Endothelial cell of umbilical vein (primary cell): ENCODE results near the gene HYAL2. TPM values are rescaled to one million over a fixed set of nuclear protein-coding genes. Genes with fewer than 3 reads are reported as not detected.

Source experiments
- BruUV-seq: library from RNA; stranded (reverse); fragments of 400-500 nt; replicated peaks from 2 replicates; lab custom pipeline; 2021; lab: Mats Ljungman, UMichigan
- CTCF ChIA-PET: fragments of 300-600, 350-600 bp; sonication (Branson Sonifier 250); formaldehyde crosslinking; loops from one replicate; lab custom pipeline; 2021; ENCODE audit warnings: antibody characterized with exemption, inconsistent platforms; lab: Charles Lee
- POLR2A ChIA-PET: fragments of 300-600, 350-600 bp; sonication (Branson Sonifier 250); formaldehyde crosslinking; loops from one replicate; lab custom pipeline; 2021; ENCODE audit warnings: antibody characterized with exemption, inconsistent platforms; lab: Charles Lee
- DNase-seq: peaks from one replicate; pipeline ENCODE4 v3.0.0-alpha.2; 2011; ENCODE audit warnings: low read depth, low spot score
- FAIRE-seq: peaks from 2 replicates; lab custom pipeline; 2011; peaks lifted over from hg19 to GRCh38; lab: Jason Lieb, UNC
- H2AFZ ChIP-seq: 2 replicates; pipeline ENCODE4 v1.6.0; 2012; ENCODE audit warnings: low read depth, low read length, control low read depth, inconsistent platforms
- H3K27ac ChIP-seq: 2 replicates; pipeline ENCODE4 v1.5.1; 2011; ENCODE audit warnings: low read depth, mild to moderate bottlenecking, control low read depth, low read length, moderate library complexity; ENCODE audit not compliant: insufficient read depth
- H3K27me3 ChIP-seq, 2 experiments: 2 replicates each; pipeline versions ENCODE4 v1.6.0 to v1.6.1; 2011; ENCODE audit warnings: low read length in 2 of 2, mixed read lengths in 1 of 2; ENCODE audit not compliant: control insufficient read depth in 2 of 2, insufficient read depth in 2 of 2
- H3K36me3 ChIP-seq, 2 experiments: 2 replicates in 1 of 2; 3 replicates in 1 of 2; pipeline ENCODE4 v1.5.1; 2011; ENCODE audit warnings: low read length in 2 of 2, mild to moderate bottlenecking in 1 of 2, moderate library complexity in 1 of 2; ENCODE audit not compliant: control insufficient read depth in 2 of 2, insufficient read depth in 2 of 2; ENCODE audit errors: extremely low read depth in 1 of 2
- H3K4me1 ChIP-seq: 3 replicates; pipeline ENCODE4 v1.5.1; 2011; ENCODE audit warnings: mild to moderate bottlenecking, low read length; ENCODE audit not compliant: control insufficient read depth, insufficient read depth; ENCODE audit errors: extremely low read depth
- H3K4me2 ChIP-seq: 2 replicates; pipeline ENCODE4 v1.6.1; 2011; ENCODE audit warnings: low read length, control low read depth, mixed read lengths; ENCODE audit not compliant: insufficient read depth
- H3K4me3 ChIP-seq, 3 experiments: fragments of 200-600 bp in 1 of 3; sonication (generic), shearing (Covaris generic) in 1 of 3; replicated peaks in 1 of 3; 2 replicates each; pipeline ENCODE4 v1.5.1; 2011 to 2016; ENCODE audit warnings: control low read depth in 3 of 3, low read length in 3 of 3, mild to moderate bottlenecking in 2 of 3, inconsistent platforms in 1 of 3, low read depth in 1 of 3, moderate library complexity in 1 of 3; ENCODE audit not compliant: insufficient read depth in 1 of 3
- H3K79me2 ChIP-seq: 2 replicates; pipeline ENCODE4 v1.6.0; 2012; ENCODE audit warnings: low read length, inconsistent platforms; ENCODE audit not compliant: control insufficient read depth, insufficient read depth
- H3K9ac ChIP-seq: replicated peaks from 2 replicates; pipeline ENCODE3; 2011; ENCODE audit warnings: low read length, control low read depth; ENCODE audit not compliant: insufficient read depth; ENCODE audit errors: extremely low read depth
- H3K9me1 ChIP-seq: replicated peaks from 3 replicates; pipeline ENCODE4 v1.6.0; 2011; ENCODE audit warnings: mild to moderate bottlenecking, low read length; ENCODE audit not compliant: control insufficient read depth, insufficient read depth; ENCODE audit errors: extremely low read depth
- H3K9me3 ChIP-seq: replicated peaks from 2 replicates; pipeline ENCODE4 v1.5.1; 2012; ENCODE audit warnings: low read length, inconsistent platforms; ENCODE audit not compliant: control insufficient read depth, insufficient read depth
- H4K20me1 ChIP-seq: replicated peaks from 2 replicates; pipeline ENCODE3; 2011; ENCODE audit warnings: mild to moderate bottlenecking, low read length; ENCODE audit not compliant: control insufficient read depth, insufficient read depth; ENCODE audit errors: extremely low read depth
- CTCF ChIP-seq, 2 donors: IDR thresholded peaks; 1 replicate in 1 of 2; 2 replicates in 1 of 2; pipeline ENCODE4 v1.5.1; 2011; ENCODE audit warnings: low read length in 2 of 2, mild to moderate bottlenecking in 2 of 2, moderate library complexity in 2 of 2, control low read depth in 1 of 2, inconsistent platforms in 1 of 2, low read depth in 1 of 2; ENCODE audit not compliant: insufficient read depth in 1 of 2; ENCODE audit errors: extremely low read depth in 1 of 2
- EZH2 ChIP-seq: IDR thresholded peaks from 2 replicates; pipeline ENCODE4 v1.6.1; 2012; ENCODE audit warnings: borderline replicate concordance, low read depth, mild to moderate bottlenecking, moderate library complexity, low read length, inconsistent platforms; ENCODE audit not compliant: severe bottlenecking
- GATA2 ChIP-seq: IDR thresholded peaks from 2 replicates; pipeline ENCODE4 v1.7.0; 2011; ENCODE audit warnings: low read depth, mild to moderate bottlenecking, moderate library complexity, mixed read lengths, low read length; ENCODE audit not compliant: insufficient read length, insufficient read depth
- JUN ChIP-seq: IDR thresholded peaks from 2 replicates; pipeline ENCODE4 v1.6.1; 2011; ENCODE audit warnings: borderline replicate concordance, low read depth; ENCODE audit not compliant: insufficient read length, insufficient read depth
- MAX ChIP-seq: IDR thresholded peaks from 2 replicates; pipeline ENCODE4 v1.6.1; 2011; ENCODE audit not compliant: insufficient read depth, insufficient read length
- dilution Hi-C: fragments of 300-500 bp; cut with MboI; formaldehyde crosslinking; loops from one replicate; pipeline ENCODE4 v1.15.0; 2019; ENCODE audit warnings: low sequenced_read_pairs; ENCODE audit not compliant: extremely low pct_ligation_motif_present
- intact Hi-C: fragments of 100-400 bp; cut with micrococcal nuclease; formaldehyde crosslinking; loops from one replicate; pipeline ENCODE4 v1.10.0; 2022
- polyA plus RNA-seq, 4 experiments: library from polyadenylated mRNA; depleted of rRNA in 3 of 4; stranded (reverse) in 3 of 4; unstranded in 1 of 4; fragments of >200 nt; gene quantifications; 2 replicates each; pipeline versions ENCODE4 v1.2.1 to v1.2.3, GENCODE V29; 2011 to 2012; ENCODE audit warnings: missing spikeins in 1 of 4
- total RNA-seq: library from RNA; stranded (reverse); gene quantifications from 2 replicates; pipeline ENCODE4 v1.2.3, GENCODE V29; 2021

Gene HYAL2
- total and polyA plus RNA-seq, 2 donors (not counting 3 experiments of a cell fraction or from before 2014, with no cell fraction given), result 266 to 970 TPM

GRCh38 chr3:50273689-50274065 is 48.9 kb downstream of the HYAL2 start:
- intact Hi-C loops, result loop anchor here (1.0 kb wide), 5 partner anchors 13 to 79 kb away; no protein-coding TSS in a partner anchor
- H3K4me1 ChIP-seq, result peaks cover 2% of the 10 kb centered on the region

DNA sequence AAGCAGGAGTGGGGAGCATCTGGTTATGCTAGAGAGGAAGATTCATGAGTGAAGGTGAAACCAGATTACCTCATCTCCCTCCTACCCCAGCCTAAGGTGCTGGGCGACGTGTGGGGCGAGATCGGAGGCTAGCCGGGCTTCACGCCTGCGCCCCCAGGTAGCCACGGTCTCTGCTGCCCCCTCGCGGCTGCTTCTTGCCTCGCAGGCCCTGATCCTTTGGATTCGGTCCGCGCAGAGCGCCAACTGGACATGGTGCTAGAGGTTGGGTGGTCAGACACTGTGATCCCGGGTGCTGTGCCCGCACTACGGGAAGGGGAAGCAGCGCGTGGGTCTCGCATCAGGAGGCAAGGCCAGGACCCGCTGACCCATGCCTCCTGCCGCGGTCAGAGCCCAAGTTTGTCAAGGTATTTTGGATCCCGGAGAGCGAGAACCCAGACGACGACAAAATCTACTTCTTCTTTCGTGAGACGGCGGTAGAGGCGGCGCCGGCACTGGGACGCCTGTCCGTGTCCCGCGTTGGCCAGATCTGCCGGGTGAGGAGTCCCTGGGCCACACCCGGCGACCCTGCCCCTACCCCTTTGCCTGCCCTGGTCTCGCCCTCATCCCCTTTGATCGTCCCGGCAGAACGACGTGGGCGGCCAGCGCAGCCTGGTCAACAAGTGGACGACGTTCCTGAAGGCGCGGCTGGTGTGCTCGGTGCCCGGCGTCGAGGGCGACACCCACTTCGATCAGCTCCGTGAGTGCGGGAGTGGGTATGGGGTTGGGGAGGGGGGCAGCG is 49.4 kb downstream of the HYAL2 start:
- H3K36me3 ChIP-seq, result no peaks in the 10 kb centered on the region
- TF ChIP-seq GATA2 (no peak), MAX (no peak), EZH2 (peak; percentile 9), JUN (no peak), CTCF (IDR thresholded peaks at IDR 0.05; ENCODE audit: extremely low read depth in 1 of 2, insufficient read depth in 1 of 2, low read depth in 1 of 2, low read length in 2 of 2) (peak; percentile 93 to 98)
- H3K4me2 ChIP-seq, result peak overlapping the region; percentile 85
- ChIA-PET CTCF (interaction anchor here (1.1 to 4.9 kb wide), 4 partner anchors 46 to 109 kb away, joined by 3 to 53 read pairs (median 30); partner anchors contain the start of gene HYAL2), POLR2A (no interaction called here)
- H3K27ac ChIP-seq, result no peak overlapping the region
- H4K20me1 ChIP-seq, result no peaks in the 10 kb centered on the region
- H2AFZ ChIP-seq, result peak overlapping the region; percentile 80
- no peaks in the 10 kb centered on the region for H3K79me2 ChIP-seq
- H3K4me1 ChIP-seq, result peaks cover 2% of the 10 kb centered on the region
- no peaks in the 10 kb centered on the region for H3K9me3 ChIP-seq
- peaks cover 18 to 24% of the 10 kb centered on the region in 2 experiments for H3K27me3 ChIP-seq
- intact Hi-C loops, result loop anchor here (1.0 kb wide), 4 partner anchors 13 to 79 kb away; no protein-coding TSS in a partner anchor
- no peaks in the 10 kb centered on the region for H3K9me1 ChIP-seq
- FAIRE-seq, result peak; percentile 97
- H3K4me3 ChIP-seq, result peak overlapping the region in 2 of 3 experiments; percentile 13 to 14
- no peak overlapping the region for H3K9ac ChIP-seq
- dilution Hi-C loops, result no loop called here
- DNase-seq, result peak; percentile 84
- BruUV-seq, result no TSS peak

More at GRCh38 chr3:50273689-50274065, 48.9 kb downstream of the HYAL2 start:
- Histone ChIP-seq H4K20me1 (no peaks in the 10 kb centered on the region), H3K27me3 (peaks cover 18 to 24% of the 10 kb centered on the region in 2 experiments), H3K79me2 (no peaks in the 10 kb centered on the region), H3K9ac (no peak overlapping the region), H3K9me1 (no peaks in the 10 kb centered on the region), H3K36me3 (no peaks in the 10 kb centered on the region), H3K27ac (no peak overlapping the region), H3K4me2 (no peak overlapping the region), H2AFZ (no peak overlapping the region), H3K9me3 (no peaks in the 10 kb centered on the region), H3K4me3 (no peak overlapping the region)
- CTCF ChIA-PET, result interaction anchor here (1.1 to 4.9 kb wide), 4 partner anchors 47 to 110 kb away, joined by 3 to 53 read pairs (median 30); partner anchors contain the start of gene HYAL2
- BruUV-seq, result no TSS peak
- FAIRE-seq (no peak), DNase-seq (no peak)
- dilution Hi-C loops, result no loop called here
- TF ChIP-seq GATA2 (no peak), EZH2 (peak; percentile 38)
- POLR2A ChIA-PET, result no interaction called here
